ENCODE results near the gene CPED1.

CPED1 gene

DNA sequence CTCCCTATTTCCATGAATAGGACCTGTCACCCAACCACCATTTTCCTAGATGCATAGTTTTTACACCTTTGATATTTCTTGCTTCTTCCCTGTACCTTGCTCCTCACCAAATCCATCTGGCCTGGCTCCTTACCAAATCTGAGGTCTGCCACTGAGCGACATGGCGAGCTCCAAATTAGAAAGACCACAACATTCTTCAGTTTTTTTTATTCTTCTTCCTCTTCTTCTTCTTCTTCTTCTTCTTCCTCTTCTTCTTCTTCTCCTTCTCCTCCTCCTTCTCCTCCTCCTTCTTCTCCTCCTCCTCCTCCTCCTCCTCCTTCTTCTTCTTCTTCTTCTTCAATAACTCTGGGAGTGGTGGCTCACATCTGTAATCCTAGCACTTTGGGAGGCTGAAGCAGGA is 7.1 kb downstream of the CPED1 start:
- DNase-seq (ENCODE audit: low read depth, low spot score) = no peak
- in situ Hi-C loops (cut with HindIII; ENCODE audit: low sequenced_read_pairs) = no loop called here
- TF ChIP-seq, protein P1, sequence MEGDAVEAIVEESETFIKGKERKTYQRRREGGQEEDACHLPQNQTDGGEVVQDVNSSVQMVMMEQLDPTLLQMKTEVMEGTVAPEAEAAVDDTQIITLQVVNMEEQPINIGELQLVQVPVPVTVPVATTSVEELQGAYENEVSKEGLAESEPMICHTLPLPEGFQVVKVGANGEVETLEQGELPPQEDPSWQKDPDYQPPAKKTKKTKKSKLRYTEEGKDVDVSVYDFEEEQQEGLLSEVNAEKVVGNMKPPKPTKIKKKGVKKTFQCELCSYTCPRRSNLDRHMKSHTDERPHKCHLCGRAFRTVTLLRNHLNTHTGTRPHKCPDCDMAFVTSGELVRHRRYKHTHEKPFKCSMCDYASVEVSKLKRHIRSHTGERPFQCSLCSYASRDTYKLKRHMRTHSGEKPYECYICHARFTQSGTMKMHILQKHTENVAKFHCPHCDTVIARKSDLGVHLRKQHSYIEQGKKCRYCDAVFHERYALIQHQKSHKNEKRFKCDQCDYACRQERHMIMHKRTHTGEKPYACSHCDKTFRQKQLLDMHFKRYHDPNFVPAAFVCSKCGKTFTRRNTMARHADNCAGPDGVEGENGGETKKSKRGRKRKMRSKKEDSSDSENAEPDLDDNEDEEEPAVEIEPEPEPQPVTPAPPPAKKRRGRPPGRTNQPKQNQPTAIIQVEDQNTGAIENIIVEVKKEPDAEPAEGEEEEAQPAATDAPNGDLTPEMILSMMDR (IDR thresholded peaks at IDR 0.05; ENCODE audit: low read depth, low read length) = no peak

GRCh38 chr7:120996333-120996987 is 7.9 kb downstream of the CPED1 start:
- TF ChIP-seq, protein P1 (IDR thresholded peaks at IDR 0.05; ENCODE audit: low read depth, low read length) = no peak
- no peak overlapping the region for H3K4me3 ChIP-seq (ENCODE audit: low read depth, low read length)
- DNase-seq (ENCODE audit: low read depth, low spot score) = peak; percentile 91
- in situ Hi-C loops (cut with HindIII; ENCODE audit: low sequenced_read_pairs) = no loop called here

More for the DNA sequence above, 7.1 kb downstream of the CPED1 start:
- H3K4me3 ChIP-seq (ENCODE audit: low read depth, low read length) = no peak overlapping the region

GRCh38 chr7:120996988-120997345 is 8.5 kb downstream of the CPED1 start:
- DNase-seq (ENCODE audit: low read depth, low spot score) = no peak
- H3K4me3 ChIP-seq (ENCODE audit: low read depth, low read length) = no peak overlapping the region
- TF ChIP-seq, protein P1 (IDR thresholded peaks at IDR 0.05; ENCODE audit: low read depth, low read length) = no peak
- in situ Hi-C loops (cut with HindIII; ENCODE audit: low sequenced_read_pairs) = no loop called here

DNA sequence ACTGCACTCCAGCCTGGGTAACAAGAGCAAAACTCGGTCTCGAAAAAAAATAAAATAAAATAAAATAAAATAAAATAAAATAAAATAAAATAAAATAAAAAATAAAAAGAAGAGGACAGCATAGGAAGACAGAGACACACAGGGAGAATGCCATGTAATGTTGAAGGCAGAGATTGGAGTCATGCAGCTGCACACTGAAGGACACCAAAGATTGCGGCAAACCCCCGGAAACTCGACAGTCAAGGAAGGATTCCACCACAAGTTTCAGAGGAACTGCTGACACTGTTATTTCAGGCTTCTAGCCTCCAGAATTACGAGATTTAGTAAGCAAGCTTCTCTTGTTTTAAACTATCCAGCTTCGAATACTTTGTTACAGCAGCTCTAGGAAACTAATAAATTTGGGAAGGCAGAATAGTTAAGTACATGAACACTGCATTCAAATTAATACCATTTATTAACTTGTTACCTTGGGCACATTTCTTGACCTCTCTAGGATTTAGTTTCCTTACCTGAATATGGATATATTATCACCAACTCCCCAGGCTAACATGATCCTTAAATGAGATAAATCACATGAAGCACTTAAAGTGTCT is 9.5 kb downstream of the CPED1 start:
- in situ Hi-C loops (cut with HindIII; ENCODE audit: low sequenced_read_pairs) = no loop called here
- no peak overlapping the region for H3K4me3 ChIP-seq (ENCODE audit: low read depth, low read length)
- TF ChIP-seq, protein P1 (IDR thresholded peaks at IDR 0.05; ENCODE audit: low read depth, low read length) = no peak
- DNase-seq (ENCODE audit: low read depth, low spot score) = no peak

GRCh38 chr7:120998520-120998919 is 10.0 kb downstream of the CPED1 start:
- DNase-seq (ENCODE audit: low read depth, low spot score) = no peak
- no peak overlapping the region for H3K4me3 ChIP-seq (ENCODE audit: low read depth, low read length)
- in situ Hi-C loops (cut with HindIII; ENCODE audit: low sequenced_read_pairs) = no loop called here
- TF ChIP-seq, protein P1 (IDR thresholded peaks at IDR 0.05; ENCODE audit: low read depth, low read length) = no peak

DNA sequence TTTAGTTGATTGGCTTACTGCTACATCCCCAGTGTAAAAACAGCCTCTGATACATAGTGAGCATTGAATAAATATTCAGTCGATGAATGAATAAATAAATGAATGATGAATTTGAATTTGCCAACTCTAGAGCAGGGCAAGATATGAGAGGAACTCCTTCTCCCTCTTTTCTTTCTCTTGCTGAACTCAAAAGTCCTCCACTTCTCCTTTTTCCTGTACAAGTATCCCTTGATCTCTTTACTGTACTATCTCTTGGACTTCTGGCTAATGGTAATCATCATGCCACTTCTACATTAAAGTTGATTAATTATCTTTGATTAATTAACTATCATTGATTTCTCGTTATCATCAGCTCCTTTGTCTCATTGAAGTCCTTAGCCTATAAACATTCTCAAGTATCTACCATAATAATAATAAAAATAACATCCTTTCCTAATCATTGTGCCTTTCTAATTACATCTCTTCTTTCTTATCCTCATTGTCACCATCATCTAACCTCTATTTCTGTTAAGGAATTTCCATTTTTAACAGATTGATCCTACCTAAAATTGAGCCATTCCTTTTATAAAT is 10.6 kb downstream of the CPED1 start:
- no peak overlapping the region for H3K4me3 ChIP-seq (ENCODE audit: low read depth, low read length)
- TF ChIP-seq, protein P1 (IDR thresholded peaks at IDR 0.05; ENCODE audit: low read depth, low read length) = no peak
- no peak for DNase-seq (ENCODE audit: low read depth, low spot score)
- in situ Hi-C loops (cut with HindIII; ENCODE audit: low sequenced_read_pairs) = no loop called here

All from astrocyte of the spinal cord (primary cell).